H9 (cell line): Measurements from ENCODE around the gene KLC1. TPM values are rescaled to one million over a fixed set of nuclear protein-coding genes. Genes with fewer than 3 reads are reported as not detected.
A peak's percentile ranks its signal among the peaks of the same experiment; 100 is the strongest.

Experiments used
- DNase-seq: peaks from one replicate; pipeline ENCODE4 v3.0.0-alpha.2; 2017
- H2AFZ ChIP-seq: one replicate; pipeline ENCODE4 v1.6.1; 2013; ENCODE audit warnings: mild to moderate bottlenecking, low read length, control low read depth, moderate library complexity
- H2AK5ac ChIP-seq: 2 replicates; pipeline ENCODE4 v1.6.1; 2013; ENCODE audit warnings: low read length, control low read depth, mixed read lengths; ENCODE audit not compliant: insufficient read length
- H2BK120ac ChIP-seq: one replicate; pipeline ENCODE4 v1.6.1; 2013; ENCODE audit warnings: low read depth, mild to moderate bottlenecking, low read length, control low read depth, inconsistent platforms; ENCODE audit not compliant: poor library complexity, severe bottlenecking
- H2BK12ac ChIP-seq: 2 replicates; pipeline ENCODE4 v1.6.1; 2013; ENCODE audit warnings: low read length, control low read depth, mixed read lengths, low read depth; ENCODE audit not compliant: insufficient read length
- H2BK15ac ChIP-seq: 2 replicates; pipeline ENCODE4 v1.6.1; 2013; ENCODE audit warnings: low read depth, low read length, control low read depth
- H2BK20ac ChIP-seq: one replicate; pipeline ENCODE4 v1.6.1; 2013; ENCODE audit warnings: low read depth, mild to moderate bottlenecking, low read length, control low read depth, inconsistent platforms; ENCODE audit not compliant: poor library complexity, severe bottlenecking
- H2BK5ac ChIP-seq: 2 replicates; pipeline ENCODE4 v1.6.1; 2013; ENCODE audit warnings: low read length, control low read depth, mixed read lengths; ENCODE audit not compliant: insufficient read length
- H3K14ac ChIP-seq: 2 replicates; pipeline ENCODE4 v1.6.1; 2013; ENCODE audit warnings: low read length, control low read depth; ENCODE audit not compliant: insufficient read depth
- H3K18ac ChIP-seq: 2 replicates; pipeline ENCODE4 v1.6.1; 2013; ENCODE audit warnings: low read depth, mild to moderate bottlenecking, mixed read lengths, low read length, control low read depth; ENCODE audit not compliant: insufficient read length
- H3K23ac ChIP-seq: 2 replicates; pipeline ENCODE4 v1.6.1; 2013; ENCODE audit warnings: low read length, control low read depth, mixed read lengths, low read depth; ENCODE audit not compliant: insufficient read length
- H3K23me2 ChIP-seq: 2 replicates; pipeline ENCODE4 v1.6.1; 2013; ENCODE audit warnings: low read depth, mild to moderate bottlenecking, mixed read lengths, low read length, control low read depth; ENCODE audit not compliant: insufficient read length, poor library complexity, severe bottlenecking
- H3K27ac ChIP-seq: 2 replicates; pipeline ENCODE4 v1.5.1; 2013; ENCODE audit warnings: low read length, control low read depth, mixed read lengths, low read depth; ENCODE audit not compliant: insufficient read length
- H3K27me3 ChIP-seq: 2 replicates; pipeline ENCODE4 v1.6.1; 2013; ENCODE audit warnings: low read length, control low read depth, inconsistent platforms; ENCODE audit not compliant: insufficient read depth
- H3K4ac ChIP-seq: 2 replicates; pipeline ENCODE4 v1.6.1; 2013; ENCODE audit warnings: low read depth, mild to moderate bottlenecking, control low read depth, inconsistent platforms, low read length, moderate library complexity
- H3K4me1 ChIP-seq: 2 replicates; pipeline ENCODE4 v1.6.1; 2013; ENCODE audit warnings: low read length, control low read depth, inconsistent platforms; ENCODE audit not compliant: insufficient read depth
- H3K4me2 ChIP-seq: 2 replicates; pipeline ENCODE4 v1.6.1; 2013; ENCODE audit warnings: low read length, control low read depth, mixed read lengths; ENCODE audit not compliant: insufficient read length, insufficient read depth
- H3K56ac ChIP-seq: 2 replicates; pipeline ENCODE4 v1.6.1; 2013; ENCODE audit warnings: low read depth, mild to moderate bottlenecking, mixed read lengths, low read length, control low read depth; ENCODE audit not compliant: insufficient read length
- H3K79me1 ChIP-seq: 2 replicates; pipeline ENCODE4 v1.6.1; 2013; ENCODE audit warnings: low read depth, mild to moderate bottlenecking, moderate library complexity, low read length, control low read depth, inconsistent platforms; ENCODE audit not compliant: insufficient read depth, poor library complexity, severe bottlenecking
- H3K79me2 ChIP-seq: 2 replicates; pipeline ENCODE4 v1.6.1; 2013; ENCODE audit warnings: low read length, control low read depth, inconsistent platforms; ENCODE audit not compliant: insufficient read depth
- H3K9ac ChIP-seq: 2 replicates; pipeline ENCODE4 v1.6.1; 2013; ENCODE audit warnings: low read length, control low read depth, mixed read lengths; ENCODE audit not compliant: insufficient read length; ENCODE audit errors: extremely low read depth
- H3K9me3 ChIP-seq: one replicate; pipeline ENCODE4 v1.6.1; 2013; ENCODE audit warnings: low read depth, low read length, inconsistent platforms; ENCODE audit not compliant: control insufficient read depth
- H3T11ph ChIP-seq: one replicate; pipeline ENCODE4 v1.6.1; 2013; ENCODE audit warnings: mild to moderate bottlenecking, low read length, control low read depth, inconsistent platforms
- H4K20me1 ChIP-seq: one replicate; pipeline ENCODE4 v1.6.1; 2013; ENCODE audit not compliant: control insufficient read depth, insufficient read length, insufficient read depth
- H4K5ac ChIP-seq: 2 replicates; pipeline ENCODE4 v1.6.1; 2013; ENCODE audit warnings: low read depth, mild to moderate bottlenecking, mixed read lengths, low read length, control low read depth; ENCODE audit not compliant: insufficient read length
- H4K8ac ChIP-seq: replicated peaks from 2 replicates; pipeline ENCODE4 v1.6.1; 2013; ENCODE audit warnings: low read length, control low read depth, mixed read lengths, low read depth; ENCODE audit not compliant: insufficient read length
- H4K91ac ChIP-seq: 2 replicates; pipeline ENCODE4 v1.6.1; 2013; ENCODE audit warnings: low read depth, mild to moderate bottlenecking, moderate library complexity, mixed read lengths, low read length, control low read depth; ENCODE audit not compliant: insufficient read length
- H3K27ac Mint-ChIP-seq, 3 experiments: 2 replicates in 2 of 3; 3 replicates in 1 of 3; pipeline ENCODE4 v1.8.0; 2020 to 2021; ENCODE audit warnings: mixed read lengths in 3 of 3, mild to moderate bottlenecking in 1 of 3, moderate library complexity in 1 of 3
- H3K27me3 Mint-ChIP-seq: 2 replicates; pipeline ENCODE4 v1.8.0; 2021; ENCODE audit warnings: low read depth, mild to moderate bottlenecking, moderate library complexity, mixed read lengths
- H3K36me3 Mint-ChIP-seq, 3 experiments: 2 replicates in 2 of 3; 3 replicates in 1 of 3; pipeline ENCODE4 v1.8.0; 2020 to 2021; ENCODE audit warnings: low read depth in 3 of 3, mixed read lengths in 3 of 3; ENCODE audit not compliant: insufficient read depth in 1 of 3
- H3K4me1 Mint-ChIP-seq, 2 experiments: 2 replicates each; pipeline ENCODE4 v1.8.0; 2020; ENCODE audit warnings: mixed read lengths in 2 of 2
- H3K4me3 Mint-ChIP-seq, 2 experiments: 2 replicates in 1 of 2; 3 replicates in 1 of 2; pipeline ENCODE4 v1.8.0; 2020 to 2021; ENCODE audit warnings: mild to moderate bottlenecking in 2 of 2, mixed read lengths in 2 of 2, moderate library complexity in 1 of 2
- H3K9me3 Mint-ChIP-seq, 2 experiments: 2 replicates in 1 of 2; 3 replicates in 1 of 2; pipeline ENCODE4 v1.8.0; 2020; ENCODE audit warnings: mild to moderate bottlenecking in 2 of 2, mixed read lengths in 2 of 2, moderate library complexity in 1 of 2
- CTCF ChIP-seq: fragments of 200-600 bp; sonication (generic); conservative IDR thresholded peaks from 3 replicates; pipeline ENCODE4 v1.8.0; 2021; ENCODE audit warnings: antibody characterized with exemption, mild to moderate bottlenecking
- WGBS: extraction: QIAGEN DNeasy Blood & Tissue Kit; methylation state at CpG from one replicate; pipeline ENCODE4 v1.1.7; 2013; ENCODE audit warnings: missing lambda C conversion rate, low lambda C conversion rate, mixed read lengths; ENCODE audit not compliant: insufficient read length; ENCODE audit errors: extremely low coverage; 5-methylcytosine and 5-hydroxymethylcytosine counted together
- total RNA-seq: library from RNA; stranded (reverse); gene quantifications from 2 replicates; pipeline ENCODE4 v1.2.1, GENCODE V29; 2021

Gene KLC1
- total RNA-seq, 1 experiment from 2014 or later, result 143 TPM

GRCh38 chr14:103627073-103628025 lies 1.7 kb upstream of the KLC1 start:
- Histone ChIP-seq H3K18ac (no peak overlapping the region), H3K4ac (no peak overlapping the region), H2AFZ (no peak overlapping the region), H3K9me3 (no peaks in the 10 kb centered on the region), H3K79me1 (no peaks in the 10 kb centered on the region), H2AK5ac (no peak overlapping the region), H3K23ac (no peak overlapping the region), H2BK5ac (no peak overlapping the region), H3K79me2 (peaks cover 12% of the 10 kb centered on the region; the same call in 1 of the 2 replicates), H4K5ac (no peak overlapping the region), H3K27me3 (no peaks in the 10 kb centered on the region), H2BK20ac (no peak overlapping the region), H4K91ac (no peak overlapping the region), H4K20me1 (no peaks in the 10 kb centered on the region), H3K14ac (no peak overlapping the region), H4K8ac (no peak overlapping the region), H3K56ac (no peak overlapping the region), H3K23me2 (peaks cover 8% of the 10 kb centered on the region), H2BK120ac (no peak overlapping the region), H3T11ph (no peak overlapping the region), H2BK12ac (no peak overlapping the region), H3K27ac (no peak overlapping the region), H3K9ac (no peak overlapping the region), H2BK15ac (no peak overlapping the region), H3K4me2 (no peak overlapping the region), H3K4me1 (peaks cover 2% of the 10 kb centered on the region; the same call in 1 of the 2 replicates)
- Mint-ChIP-seq H3K4me1 (peaks cover 17 to 18% of the 10 kb centered on the region in 2 experiments), H3K36me3 (peaks cover 2 to 3% (median 2%) of the 10 kb centered on the region in 3 experiments; a peak in 4 of 7 replicates), H3K9me3 (no peaks in the 10 kb centered on the region), H3K4me3 (peak overlapping the region; percentile 85 to 88; a peak in 4 of 5 replicates), H3K27ac (0 out of 7 replicates have a peak overlapping the region, but pooled peaks of 1 of the 3 experiments have one; percentile 51), H3K27me3 (peaks cover 8% of the 10 kb centered on the region)
- WGBS, result no CpG with 5 or more reads among the region's 16 CpGs
- TF ChIP-seq CTCF, result no peak
- no peak for DNase-seq
